ENCODE data around the gene ANKRD26.

The ANKRD26 gene

DNA sequence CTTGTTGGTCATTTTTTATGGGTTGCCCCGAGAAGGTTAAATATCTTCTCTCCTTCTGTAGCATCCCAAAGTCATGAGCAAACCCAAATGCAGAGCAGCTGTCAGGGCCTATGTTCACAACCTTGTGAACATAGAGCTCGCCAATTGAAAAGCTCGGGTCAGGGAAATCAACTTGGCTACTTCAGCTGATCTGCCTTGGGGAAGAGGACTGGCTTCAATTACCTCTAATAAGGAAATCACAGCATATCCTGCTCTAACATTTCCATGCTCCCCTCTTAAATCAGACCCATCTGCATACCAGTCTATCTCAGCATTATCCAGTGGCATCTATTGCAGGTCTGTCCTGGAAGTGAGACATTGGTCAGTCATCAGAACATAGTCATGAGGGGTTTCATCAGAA lies 105.6 kb downstream of the ANKRD26 start:
- no peak overlapping the region for H2BK15ac ChIP-seq (ENCODE audit: low read length)
- peaks cover 0 to 17% of the 10 kb centered on the region in 2 donors for H3K9me3 ChIP-seq (replicated peaks in 1 of 2; ENCODE audit: control insufficient read depth in 2 of 2, insufficient read depth in 1 of 2, low read depth in 1 of 2, low read length in 2 of 2)
- no CpG with 5 or more reads among the region's 3 CpGs for WGBS, 2 donors (ENCODE audit: extremely low coverage in 2 of 2, insufficient read length in 2 of 2, insufficient replicate concordance in 1 of 2)
- H3K36me3 ChIP-seq (replicated peaks in 1 of 2; ENCODE audit: control insufficient read depth in 2 of 2, insufficient read depth in 2 of 2, low read length in 2 of 2): peaks cover 0 to 2% of the 10 kb centered on the region in 2 donors
- no peaks in the 10 kb centered on the region for H3K4me1 ChIP-seq (ENCODE audit: control insufficient read depth in 2 of 2, insufficient read depth in 1 of 2, low read depth in 1 of 2, low read length in 2 of 2)
- no peak overlapping the region for H4K8ac ChIP-seq (ENCODE audit: low read depth, low read length)
- H4K91ac ChIP-seq (ENCODE audit: low read depth, low read length, poor library complexity): no peak overlapping the region
- H2BK5ac ChIP-seq (ENCODE audit: low read length): no peak overlapping the region
- H3K4ac ChIP-seq (ENCODE audit: low read length): no peak overlapping the region
- no peak overlapping the region for H3K23ac ChIP-seq (ENCODE audit: low read depth, low read length, poor library complexity)
- no peak overlapping the region for H3K27ac ChIP-seq (replicated peaks; ENCODE audit: low read length)
- no peak overlapping the region for H3K9ac ChIP-seq (ENCODE audit: low read depth, low read length, poor library complexity)
- H2BK12ac ChIP-seq (ENCODE audit: low read length): no peak overlapping the region
- DNase-seq (ENCODE audit: low spot score): no peak
- H3K79me1 ChIP-seq (ENCODE audit: low read depth, low read length): no peaks in the 10 kb centered on the region
- H3K27me3 ChIP-seq (ENCODE audit: control insufficient read depth in 3 of 3, insufficient read depth in 3 of 3, low read depth in 1 of 3, low read length in 3 of 3): no peaks in the 10 kb centered on the region
- H3K4me3 ChIP-seq (ENCODE audit: low read length in 2 of 2): no peak overlapping the region
- H3K14ac ChIP-seq (ENCODE audit: low read length): no peak overlapping the region
- no peak overlapping the region for H3K4me2 ChIP-seq (ENCODE audit: insufficient read depth, low read length, poor library complexity, severe bottlenecking)
- no peak overlapping the region for H2AK5ac ChIP-seq (ENCODE audit: low read depth, low read length)
- H2AFZ ChIP-seq (ENCODE audit: low read length): no peak overlapping the region
- H2BK120ac ChIP-seq (ENCODE audit: low read depth, low read length): no peak overlapping the region
- H3K18ac ChIP-seq (ENCODE audit: low read length): no peak overlapping the region

DNA sequence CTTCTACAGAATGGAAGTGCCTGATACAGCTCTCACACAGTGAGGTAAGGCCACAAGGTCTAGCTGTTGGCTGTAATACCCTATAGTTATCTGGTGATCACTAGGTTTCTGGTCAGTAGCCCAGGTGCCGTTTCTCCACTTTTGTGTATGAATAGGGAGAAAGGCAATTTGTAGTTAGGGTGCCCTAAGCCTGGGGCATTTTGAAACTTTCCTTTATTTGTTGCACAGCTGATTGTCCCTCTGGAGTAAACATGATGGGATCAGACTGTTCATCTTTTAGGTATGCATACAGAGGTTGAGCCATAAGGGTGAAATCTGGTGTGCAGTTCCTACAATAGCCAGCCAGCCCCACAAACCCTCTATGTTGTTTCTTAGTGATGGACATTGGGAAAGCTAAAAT lies 112.4 kb downstream of the ANKRD26 start:
- H3K4me2 ChIP-seq (ENCODE audit: insufficient read depth, low read length, poor library complexity, severe bottlenecking): no peak overlapping the region
- no peak overlapping the region for H2BK120ac ChIP-seq (ENCODE audit: low read depth, low read length)
- no peak for DNase-seq (ENCODE audit: low spot score)
- no peak overlapping the region for H3K4ac ChIP-seq (ENCODE audit: low read length)
- no peak overlapping the region for H3K18ac ChIP-seq (ENCODE audit: low read length)
- H4K91ac ChIP-seq (ENCODE audit: low read depth, low read length, poor library complexity): no peak overlapping the region
- H2AFZ ChIP-seq (ENCODE audit: low read length): no peak overlapping the region
- H3K36me3 ChIP-seq (replicated peaks in 1 of 2; ENCODE audit: control insufficient read depth in 2 of 2, insufficient read depth in 2 of 2, low read length in 2 of 2): no peaks in the 10 kb centered on the region
- no peak overlapping the region for H2BK15ac ChIP-seq (ENCODE audit: low read length)
- no peaks in the 10 kb centered on the region for H3K79me1 ChIP-seq (ENCODE audit: low read depth, low read length)
- no peak overlapping the region for H3K9ac ChIP-seq (ENCODE audit: low read depth, low read length, poor library complexity)
- no peaks in the 10 kb centered on the region for H3K27me3 ChIP-seq (ENCODE audit: control insufficient read depth in 3 of 3, insufficient read depth in 3 of 3, low read depth in 1 of 3, low read length in 3 of 3)
- H3K23ac ChIP-seq (ENCODE audit: low read depth, low read length, poor library complexity): no peak overlapping the region
- no peak overlapping the region for H2AK5ac ChIP-seq (ENCODE audit: low read depth, low read length)
- H2BK12ac ChIP-seq (ENCODE audit: low read length): no peak overlapping the region
- H2BK5ac ChIP-seq (ENCODE audit: low read length): no peak overlapping the region
- no peaks in the 10 kb centered on the region for H3K9me3 ChIP-seq (replicated peaks in 1 of 2; ENCODE audit: control insufficient read depth in 2 of 2, insufficient read depth in 1 of 2, low read depth in 1 of 2, low read length in 2 of 2)
- no peak overlapping the region for H3K14ac ChIP-seq (ENCODE audit: low read length)
- H4K8ac ChIP-seq (ENCODE audit: low read depth, low read length): no peak overlapping the region
- no peak overlapping the region for H3K4me3 ChIP-seq (ENCODE audit: low read length in 2 of 2)
- H3K4me1 ChIP-seq (ENCODE audit: control insufficient read depth in 2 of 2, insufficient read depth in 1 of 2, low read depth in 1 of 2, low read length in 2 of 2): no peaks in the 10 kb centered on the region
- H3K27ac ChIP-seq (replicated peaks; ENCODE audit: low read length): no peak overlapping the region
- no CpG with 5 or more reads among the region's 1 CpG for WGBS, 2 donors (ENCODE audit: extremely low coverage in 2 of 2, insufficient read length in 2 of 2, insufficient replicate concordance in 1 of 2)

DNA sequence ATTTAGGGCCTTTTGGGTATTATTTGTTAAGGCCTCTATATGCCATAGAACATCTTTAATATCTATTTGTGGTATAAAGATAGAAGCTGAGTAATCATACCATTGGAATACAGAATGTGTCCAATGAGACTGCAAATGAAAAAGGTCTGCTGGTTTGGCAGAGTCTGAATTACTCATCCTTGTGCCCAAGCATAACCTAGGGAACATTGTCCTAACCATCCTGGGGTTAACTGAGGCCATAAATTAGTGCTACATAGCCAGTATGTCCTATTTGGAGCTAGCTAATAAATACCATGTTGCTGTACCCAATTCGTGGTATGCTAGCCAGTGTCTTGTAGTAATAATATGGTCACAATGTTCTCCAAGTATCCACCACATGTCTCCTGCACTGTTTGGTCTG lies 117.1 kb downstream of the ANKRD26 start:
- no peak overlapping the region for H3K23ac ChIP-seq (ENCODE audit: low read depth, low read length, poor library complexity)
- no peak overlapping the region for H2BK15ac ChIP-seq (ENCODE audit: low read length)
- H3K27me3 ChIP-seq (ENCODE audit: control insufficient read depth in 3 of 3, insufficient read depth in 3 of 3, low read depth in 1 of 3, low read length in 3 of 3): no peaks in the 10 kb centered on the region
- H2AK5ac ChIP-seq (ENCODE audit: low read depth, low read length): no peak overlapping the region
- no peak overlapping the region for H3K18ac ChIP-seq (ENCODE audit: low read length)
- no peak overlapping the region for H2AFZ ChIP-seq (ENCODE audit: low read length)
- H3K36me3 ChIP-seq (replicated peaks in 1 of 2; ENCODE audit: control insufficient read depth in 2 of 2, insufficient read depth in 2 of 2, low read length in 2 of 2): no peaks in the 10 kb centered on the region
- no peak overlapping the region for H2BK12ac ChIP-seq (ENCODE audit: low read length)
- H3K14ac ChIP-seq (ENCODE audit: low read length): no peak overlapping the region
- no peaks in the 10 kb centered on the region for H3K79me1 ChIP-seq (ENCODE audit: low read depth, low read length)
- WGBS, 2 donors (ENCODE audit: extremely low coverage in 2 of 2, insufficient read length in 2 of 2, insufficient replicate concordance in 1 of 2): no CpG with 5 or more reads among the region's 1 CpG
- H3K4ac ChIP-seq (ENCODE audit: low read length): no peak overlapping the region
- H2BK5ac ChIP-seq (ENCODE audit: low read length): no peak overlapping the region
- H3K4me2 ChIP-seq (ENCODE audit: insufficient read depth, low read length, poor library complexity, severe bottlenecking): no peak overlapping the region
- no peak overlapping the region for H3K4me3 ChIP-seq (ENCODE audit: low read length in 2 of 2)
- H3K27ac ChIP-seq (replicated peaks; ENCODE audit: low read length): no peak overlapping the region
- no peak overlapping the region for H4K91ac ChIP-seq (ENCODE audit: low read depth, low read length, poor library complexity)
- no peak overlapping the region for H3K9ac ChIP-seq (ENCODE audit: low read depth, low read length, poor library complexity)
- H3K4me1 ChIP-seq (ENCODE audit: control insufficient read depth in 2 of 2, insufficient read depth in 1 of 2, low read depth in 1 of 2, low read length in 2 of 2): no peaks in the 10 kb centered on the region
- H4K8ac ChIP-seq (ENCODE audit: low read depth, low read length): no peak overlapping the region
- no peaks in the 10 kb centered on the region for H3K9me3 ChIP-seq (replicated peaks in 1 of 2; ENCODE audit: control insufficient read depth in 2 of 2, insufficient read depth in 1 of 2, low read depth in 1 of 2, low read length in 2 of 2)
- H2BK120ac ChIP-seq (ENCODE audit: low read depth, low read length): no peak overlapping the region
- no peak for DNase-seq (ENCODE audit: low spot score)

GRCh38 chr10:26982058-26982457 lies 118.2 kb downstream of the ANKRD26 start:
- H2BK15ac ChIP-seq (ENCODE audit: low read length): no peak overlapping the region
- H2AFZ ChIP-seq (ENCODE audit: low read length): no peak overlapping the region
- no peaks in the 10 kb centered on the region for H3K36me3 ChIP-seq (replicated peaks in 1 of 2; ENCODE audit: control insufficient read depth in 2 of 2, insufficient read depth in 2 of 2, low read length in 2 of 2)
- H3K27ac ChIP-seq (replicated peaks; ENCODE audit: low read length): no peak overlapping the region
- no peak overlapping the region for H3K18ac ChIP-seq (ENCODE audit: low read length)
- H3K4me1 ChIP-seq (ENCODE audit: control insufficient read depth in 2 of 2, insufficient read depth in 1 of 2, low read depth in 1 of 2, low read length in 2 of 2): no peaks in the 10 kb centered on the region
- no peak overlapping the region for H3K4me3 ChIP-seq (ENCODE audit: low read length in 2 of 2)
- no peak overlapping the region for H3K4ac ChIP-seq (ENCODE audit: low read length)
- H2BK12ac ChIP-seq (ENCODE audit: low read length): no peak overlapping the region
- DNase-seq (ENCODE audit: low spot score): no peak
- H3K14ac ChIP-seq (ENCODE audit: low read length): no peak overlapping the region
- H3K27me3 ChIP-seq (ENCODE audit: control insufficient read depth in 3 of 3, insufficient read depth in 3 of 3, low read depth in 1 of 3, low read length in 3 of 3): no peaks in the 10 kb centered on the region
- no peak overlapping the region for H2BK5ac ChIP-seq (ENCODE audit: low read length)
- no peak overlapping the region for H3K9ac ChIP-seq (ENCODE audit: low read depth, low read length, poor library complexity)
- no peak overlapping the region for H2BK120ac ChIP-seq (ENCODE audit: low read depth, low read length)
- H3K9me3 ChIP-seq (replicated peaks in 1 of 2; ENCODE audit: control insufficient read depth in 2 of 2, insufficient read depth in 1 of 2, low read depth in 1 of 2, low read length in 2 of 2): no peaks in the 10 kb centered on the region
- no peaks in the 10 kb centered on the region for H3K79me1 ChIP-seq (ENCODE audit: low read depth, low read length)
- no peak overlapping the region for H4K91ac ChIP-seq (ENCODE audit: low read depth, low read length, poor library complexity)
- no peak overlapping the region for H2AK5ac ChIP-seq (ENCODE audit: low read depth, low read length)
- H3K23ac ChIP-seq (ENCODE audit: low read depth, low read length, poor library complexity): no peak overlapping the region
- no peak overlapping the region for H3K4me2 ChIP-seq (ENCODE audit: insufficient read depth, low read length, poor library complexity, severe bottlenecking)
- H4K8ac ChIP-seq (ENCODE audit: low read depth, low read length): no peak overlapping the region
- WGBS, 2 donors (ENCODE audit: extremely low coverage in 2 of 2, insufficient read length in 2 of 2, insufficient replicate concordance in 1 of 2): no CpG with 5 or more reads among the region's 1 CpG
